GM23248 (cell line): ENCODE measurements around the gene MVD. TPM values are rescaled to one million over a fixed set of nuclear protein-coding genes. Genes with fewer than 3 reads are reported as not detected.

Source experiments
- DNase-seq: peaks from one replicate; pipeline ENCODE4 v3.0.0-alpha.2; 2015
- H2AFZ ChIP-seq: fragments of 200-600 bp; sonication (generic); 2 replicates; pipeline ENCODE4 v1.6.1; 2016; ENCODE audit warnings: antibody characterized with exemption
- H3F3A ChIP-seq: fragments of 200-600 bp; sonication (generic); 2 replicates; pipeline ENCODE4 v1.6.1; 2016; ENCODE audit warnings: mild to moderate bottlenecking, antibody characterized with exemption, mixed run types; ENCODE audit not compliant: insufficient read depth
- H3K27ac ChIP-seq: fragments of 200-600 bp; sonication (generic); 2 replicates; pipeline ENCODE4 v1.5.1; 2016; ENCODE audit warnings: mild to moderate bottlenecking
- H3K27me3 ChIP-seq: fragments of 200-600 bp; sonication (generic); replicated peaks from 2 replicates; pipeline ENCODE4 v1.6.1; 2016; ENCODE audit warnings: mild to moderate bottlenecking; ENCODE audit not compliant: insufficient read depth
- H3K36me3 ChIP-seq: fragments of 200-600 bp; sonication (generic); 2 replicates; pipeline ENCODE4 v1.6.1; 2016; ENCODE audit warnings: low read depth, mild to moderate bottlenecking
- H3K4me1 ChIP-seq: fragments of 200-600 bp; sonication (generic); 2 replicates; pipeline ENCODE4 v1.6.1; 2016; ENCODE audit warnings: mild to moderate bottlenecking; ENCODE audit not compliant: insufficient read depth
- H3K4me2 ChIP-seq: fragments of 200-600 bp; sonication (generic); one replicate; pipeline ENCODE4 v1.6.1; 2016; ENCODE audit warnings: mild to moderate bottlenecking; ENCODE audit not compliant: unreplicated experiment
- H3K4me3 ChIP-seq: fragments of 200-600 bp; sonication (generic); 2 replicates; pipeline ENCODE4 v1.5.1; 2016; ENCODE audit warnings: mild to moderate bottlenecking
- H3K79me2 ChIP-seq: fragments of 200-600 bp; sonication (generic); 2 replicates; pipeline ENCODE4 v1.6.1; 2016; ENCODE audit warnings: mild to moderate bottlenecking; ENCODE audit not compliant: insufficient read depth
- H3K9ac ChIP-seq: fragments of 200-600 bp; sonication (generic); 2 replicates; pipeline ENCODE4 v1.6.1; 2016; ENCODE audit warnings: mild to moderate bottlenecking
- H3K9me2 ChIP-seq: fragments of 200-600 bp; sonication (generic); 2 replicates; pipeline ENCODE4 v1.6.1; 2016; ENCODE audit warnings: mixed run types, mild to moderate bottlenecking, moderate library complexity; ENCODE audit not compliant: insufficient read depth
- H3K9me3 ChIP-seq: fragments of 200-600 bp; sonication (generic); one replicate; pipeline ENCODE4 v1.6.1; 2017; ENCODE audit warnings: low read depth
- H4K20me1 ChIP-seq: fragments of 200-600 bp; sonication (generic); 2 replicates; pipeline ENCODE4 v1.6.0; 2016; ENCODE audit not compliant: insufficient read depth
- EZH2 ChIP-seq: fragments of 200-600 bp; sonication (generic); IDR thresholded peaks from 2 replicates; pipeline ENCODE4 v1.6.1; 2018; ENCODE audit warnings: antibody characterized with exemption, mild to moderate bottlenecking; ENCODE audit not compliant: insufficient read depth, poor library complexity, severe bottlenecking
- EZH2phosphoT487 ChIP-seq: fragments of 200-600 bp; sonication (generic); IDR thresholded peaks from 2 replicates; pipeline ENCODE4 v1.6.1; 2018; ENCODE audit warnings: antibody characterized with exemption, moderate library complexity, mild to moderate bottlenecking, low read depth; ENCODE audit not compliant: insufficient read depth
- WGBS, 2 experiments: methylation state at CpG; one replicate each; pipeline ENCODE4 v1.1.6; 2015 to 2017; ENCODE audit warnings: low lambda C conversion rate in 2 of 2, low coverage in 1 of 2; ENCODE audit errors: missing lambda C conversion rate in 2 of 2; 5-methylcytosine and 5-hydroxymethylcytosine counted together
- in situ Hi-C: fragments of 300-500 bp; cut with MboI; formaldehyde crosslinking; loops from 2 replicates; pipeline ENCODE4 v1.15.0; 2020
- polyA plus RNA-seq: library from polyadenylated mRNA; unstranded; fragments of >200 nt; fragmentation: Nextera tagmentation; extraction: Ambion mirVana; gene quantifications from 2 replicates; pipeline ENCODE4 v1.2.1, GENCODE V29; 2016
- total RNA-seq: library from RNA; depleted of rRNA; stranded (reverse); fragments of >200 nt; shearing (Covaris generic); gene quantifications from 2 replicates; pipeline ENCODE4 v1.2.3, GENCODE V29; 2014

MVD gene
- total and polyA plus RNA-seq, 2 experiments from 2014 or later: 25.0 to 27.4 TPM

DNA sequence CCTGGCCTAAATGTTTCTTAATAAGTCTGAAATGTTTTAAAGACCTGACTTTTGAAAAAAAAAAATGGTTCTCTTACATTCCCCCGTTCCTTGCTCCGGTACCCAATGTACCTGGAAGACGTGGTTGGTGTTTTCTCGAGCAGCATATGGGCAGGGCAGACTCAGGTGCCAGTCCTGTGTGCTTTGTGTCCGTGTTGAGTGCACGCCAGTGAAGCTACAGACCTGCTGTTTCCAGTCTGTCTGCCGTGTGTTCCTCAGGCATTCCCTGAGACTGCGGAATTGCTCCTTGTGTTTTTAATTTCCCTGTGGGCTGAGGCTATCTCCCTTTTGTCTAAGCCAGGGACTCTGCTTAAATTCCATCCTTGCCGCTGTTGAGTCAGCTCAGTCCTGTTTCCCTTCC lies 36.2 kb downstream of the MVD start:
- Histone ChIP-seq H3K4me2 (no peak overlapping the region), H2AFZ (no peak overlapping the region), H3F3A (no peaks in the 10 kb centered on the region), H3K27me3 (no peaks in the 10 kb centered on the region), H3K36me3 (peaks cover 6% of the 10 kb centered on the region; the same call in 1 of the 2 replicates), H4K20me1 (no peaks in the 10 kb centered on the region), H3K9me2 (no peaks in the 10 kb centered on the region), H3K79me2 (no peaks in the 10 kb centered on the region), H3K9me3 (no peaks in the 10 kb centered on the region), H3K4me3 (no peak overlapping the region), H3K27ac (no peak overlapping the region), H3K4me1 (no peaks in the 10 kb centered on the region), H3K9ac (no peak overlapping the region)
- 92 to 95% methylated on average over 9 of the region's 9 CpGs for WGBS, 2 experiments
- TF ChIP-seq EZH2phosphoT487 (no peak), EZH2 (no peak)
- no peak for DNase-seq
- in situ Hi-C loops: no loop called here

DNA sequence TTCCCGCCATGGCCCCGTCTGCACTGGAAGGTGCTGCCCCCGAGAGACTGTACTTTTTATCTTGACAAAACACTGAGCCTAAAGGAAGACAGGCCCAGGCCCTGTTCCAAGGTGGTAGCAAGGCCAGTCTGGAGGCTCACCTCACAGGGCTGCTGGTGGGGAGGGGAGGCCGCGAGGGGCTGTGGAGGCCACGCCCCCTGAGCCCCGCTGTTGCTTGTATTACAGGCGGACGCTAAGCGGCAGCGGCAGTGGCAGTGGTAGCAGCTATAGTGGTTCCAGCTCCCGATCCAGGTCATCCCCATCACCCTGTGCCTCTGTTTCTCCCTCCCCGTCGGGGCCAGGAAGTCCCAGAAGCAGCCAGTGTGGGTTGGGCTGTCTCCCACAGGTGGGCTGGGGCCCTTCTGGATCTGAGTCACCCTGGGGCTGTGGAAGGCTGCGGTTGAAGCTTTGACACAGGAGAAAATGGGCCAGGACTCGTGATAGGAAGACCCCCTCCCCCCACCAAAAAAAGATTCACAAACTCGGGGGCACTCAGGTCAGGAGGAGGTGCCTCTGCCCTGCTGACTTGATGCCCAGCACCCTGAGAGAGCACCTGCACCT lies 37.8 kb downstream of the MVD start:
- Histone ChIP-seq H4K20me1 (no peaks in the 10 kb centered on the region), H3K4me3 (no peak overlapping the region), H3K9ac (no peak overlapping the region), H3K36me3 (peaks cover 6% of the 10 kb centered on the region; the same call in 1 of the 2 replicates), H3K27ac (no peak overlapping the region), H3K9me2 (no peaks in the 10 kb centered on the region), H3K9me3 (no peaks in the 10 kb centered on the region), H3K4me1 (no peaks in the 10 kb centered on the region), H3K4me2 (no peak overlapping the region), H3F3A (no peaks in the 10 kb centered on the region), H3K79me2 (no peaks in the 10 kb centered on the region), H3K27me3 (no peaks in the 10 kb centered on the region), H2AFZ (no peak overlapping the region)
- WGBS, 2 experiments: 85 to 86% methylated on average over 14 to 17 of the region's 17 CpGs
- in situ Hi-C loops: no loop called here
- no peak for DNase-seq
- TF ChIP-seq EZH2 (no peak), EZH2phosphoT487 (no peak)

DNA sequence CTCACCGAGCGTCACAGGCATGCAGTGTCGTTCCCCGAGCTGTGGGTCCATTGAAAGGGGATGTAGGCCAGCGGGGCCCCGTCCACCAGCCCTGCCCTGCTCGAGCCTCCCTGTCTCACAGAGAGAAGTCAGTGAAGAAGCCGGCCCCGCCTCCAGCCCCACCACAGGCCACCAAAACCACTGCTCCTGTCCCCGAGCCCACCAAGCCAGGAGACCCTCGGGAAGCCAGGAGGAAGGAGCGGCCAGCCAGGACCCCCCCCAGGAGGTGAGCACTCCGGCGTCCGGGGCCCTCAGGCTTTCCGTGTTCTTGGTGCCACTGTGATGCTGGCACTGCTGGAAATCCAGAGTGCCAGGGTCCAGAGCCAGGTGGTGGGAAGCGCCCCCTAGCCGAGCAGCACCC lies 38.4 kb downstream of the MVD start:
- Histone ChIP-seq H3K36me3 (peaks cover 6% of the 10 kb centered on the region; the same call in 1 of the 2 replicates), H3K9me3 (no peaks in the 10 kb centered on the region), H3K9me2 (no peaks in the 10 kb centered on the region), H3F3A (no peaks in the 10 kb centered on the region), H3K4me3 (no peak overlapping the region), H3K4me1 (no peaks in the 10 kb centered on the region), H4K20me1 (no peaks in the 10 kb centered on the region), H3K79me2 (no peaks in the 10 kb centered on the region), H3K4me2 (no peak overlapping the region), H3K27me3 (no peaks in the 10 kb centered on the region), H3K27ac (no peak overlapping the region), H3K9ac (no peak overlapping the region), H2AFZ (no peak overlapping the region)
- TF ChIP-seq EZH2 (no peak), EZH2phosphoT487 (no peak)
- WGBS, 2 experiments: 95 to 98% methylated on average over 12 to 15 of the region's 18 CpGs
- in situ Hi-C loops: no loop called here
- DNase-seq: no peak

DNA sequence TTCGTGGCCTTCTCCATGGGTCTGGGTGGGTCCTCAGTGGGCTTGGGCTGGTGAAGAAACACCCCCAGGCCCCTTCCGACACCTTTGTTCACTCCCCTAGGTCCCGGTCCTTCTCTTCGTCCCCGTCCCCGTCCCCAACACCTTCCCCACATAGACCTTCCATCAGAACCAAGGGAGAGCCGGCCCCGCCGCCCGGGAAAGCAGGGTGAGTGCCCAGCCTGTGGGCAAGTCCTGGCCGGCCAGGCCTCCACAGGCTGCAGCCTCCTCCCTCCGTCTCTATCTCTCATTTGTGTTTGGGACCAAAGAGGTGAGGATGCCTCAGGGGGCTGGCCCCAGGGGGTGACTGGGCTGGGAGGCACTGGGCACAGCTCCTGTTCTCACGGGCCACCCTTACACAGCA lies 39.0 kb downstream of the MVD start:
- Histone ChIP-seq H4K20me1 (no peaks in the 10 kb centered on the region), H3K9me2 (no peaks in the 10 kb centered on the region), H3F3A (no peaks in the 10 kb centered on the region), H3K4me3 (no peak overlapping the region), H3K36me3 (peaks cover 6% of the 10 kb centered on the region; the same call in 1 of the 2 replicates), H2AFZ (no peak overlapping the region), H3K27ac (no peak overlapping the region), H3K4me2 (no peak overlapping the region), H3K27me3 (no peaks in the 10 kb centered on the region), H3K79me2 (0 out of 2 replicates have a peak, but pooled peaks cover 2% of the 10 kb centered on the region), H3K9me3 (no peaks in the 10 kb centered on the region), H3K9ac (no peak overlapping the region), H3K4me1 (no peaks in the 10 kb centered on the region)
- 91 to 95% methylated on average over 10 to 13 of the region's 13 CpGs for WGBS, 2 experiments
- TF ChIP-seq EZH2phosphoT487 (no peak), EZH2 (no peak)
- no peak for DNase-seq
- in situ Hi-C loops: no loop called here

DNA sequence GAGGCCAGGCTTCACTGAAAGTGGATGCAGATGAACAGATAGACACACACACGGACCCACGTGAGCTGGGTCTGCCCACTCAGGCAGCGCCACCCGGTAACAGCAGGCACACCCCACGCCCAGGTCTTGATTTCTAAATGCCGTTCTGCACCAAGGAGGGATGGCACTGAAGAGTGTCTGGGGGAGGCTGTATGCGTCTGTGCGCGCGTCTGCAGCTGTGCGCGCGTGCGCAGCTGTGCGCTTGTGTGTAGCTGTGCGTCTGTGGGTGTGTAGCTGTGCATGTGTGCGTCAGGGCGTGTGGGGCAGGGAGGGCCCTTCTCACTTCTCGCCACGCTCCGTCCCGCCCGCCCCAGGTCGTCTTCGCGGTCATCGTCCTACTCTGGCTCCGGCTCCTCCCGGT lies 40.0 kb downstream of the MVD start:
- no peaks in the 10 kb centered on the region for H3K9me2 ChIP-seq
- in situ Hi-C loops: no loop called here
- 97 to 98% methylated on average over 17 to 29 of the region's 29 CpGs for WGBS, 2 experiments
- TF ChIP-seq EZH2 (no peak), EZH2phosphoT487 (no peak)
- no peaks in the 10 kb centered on the region for H3F3A ChIP-seq
- DNase-seq: no peak
- H3K4me3 ChIP-seq: no peak overlapping the region
- no peaks in the 10 kb centered on the region for H3K27me3 ChIP-seq
- H3K36me3 ChIP-seq: peaks cover 6% of the 10 kb centered on the region; the same call in 1 of the 2 replicates
- no peaks in the 10 kb centered on the region for H3K9me3 ChIP-seq
- H3K27ac ChIP-seq: no peak overlapping the region
- no peak overlapping the region for H3K9ac ChIP-seq
- no peak overlapping the region for H2AFZ ChIP-seq
- H3K4me2 ChIP-seq: no peak overlapping the region
- H3K4me1 ChIP-seq: no peaks in the 10 kb centered on the region
- H4K20me1 ChIP-seq: no peaks in the 10 kb centered on the region
- 0 out of 2 replicates have a peak, but pooled peaks cover 11% of the 10 kb centered on the region for H3K79me2 ChIP-seq
